ENCODE data around the gene IQSEC1. TPM values are rescaled to one million over a fixed set of nuclear protein-coding genes. Genes with fewer than 3 reads are reported as not detected.

IQSEC1 gene
- total and polyA plus RNA-seq, 2 donors (not counting 3 experiments of a cell fraction or from before 2014, with no cell fraction given), result 5.2 to 18.0 TPM

DNA sequence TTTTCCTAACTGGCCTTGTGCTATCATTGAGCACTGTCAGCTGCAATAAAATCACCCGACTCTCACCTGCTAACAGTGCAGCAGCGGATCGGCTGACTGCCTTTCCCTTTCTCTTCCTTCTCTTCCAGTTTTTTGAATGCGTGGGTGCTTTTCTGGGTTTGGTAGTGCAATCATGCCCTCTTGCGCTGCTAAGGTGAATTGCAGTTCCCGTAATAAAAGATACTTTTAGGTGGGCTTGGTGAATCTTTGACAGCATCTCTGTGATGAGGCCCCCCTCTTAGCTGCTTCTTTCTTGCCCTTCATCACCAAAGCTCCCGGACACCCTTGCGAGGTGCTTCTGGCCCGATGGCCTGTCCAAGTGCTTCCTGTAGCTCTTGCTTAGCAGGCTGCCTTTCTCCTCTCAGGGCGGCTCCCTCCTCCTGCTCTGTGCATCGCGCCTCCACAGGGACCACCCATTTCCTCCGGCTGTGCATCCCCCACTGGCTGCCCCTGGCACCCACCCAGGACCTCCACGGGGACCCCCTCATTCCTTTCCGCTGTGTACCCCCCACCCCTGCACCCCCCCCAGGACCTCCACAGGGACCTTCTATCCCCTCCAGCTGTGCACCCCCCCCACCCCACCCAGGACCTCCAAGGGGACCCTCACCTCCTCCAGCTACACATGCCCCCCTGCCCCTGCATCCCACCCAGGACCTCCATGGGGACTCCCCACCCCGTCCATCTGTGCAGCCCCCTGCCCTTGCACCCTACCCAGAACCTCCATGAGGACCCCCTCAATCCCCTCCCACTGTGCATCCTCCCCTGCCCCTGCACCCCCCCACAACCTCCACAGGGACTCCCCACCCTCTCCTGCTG is 181.0 kb downstream of the IQSEC1 start:
- Histone ChIP-seq H4K20me1 (replicated peaks; ENCODE audit: control insufficient read depth, extremely low read depth, insufficient read depth, low read length) (no peaks in the 10 kb centered on the region), H3K4me3 (replicated peaks in 1 of 3; ENCODE audit: insufficient read depth in 1 of 3, low read depth in 1 of 3, low read length in 3 of 3) (no peak overlapping the region), H3K36me3 (ENCODE audit: control insufficient read depth in 2 of 2, extremely low read depth in 1 of 2, insufficient read depth in 2 of 2, low read length in 2 of 2) (no peaks in the 10 kb centered on the region), H3K27ac (ENCODE audit: insufficient read depth, low read depth, low read length) (no peak overlapping the region), H2AFZ (ENCODE audit: low read depth, low read length) (peak overlapping the region; percentile 51), H3K4me2 (ENCODE audit: insufficient read depth, low read length) (no peak overlapping the region), H3K9me3 (replicated peaks; ENCODE audit: control insufficient read depth, insufficient read depth, low read length) (no peaks in the 10 kb centered on the region), H3K9ac (replicated peaks; ENCODE audit: extremely low read depth, insufficient read depth, low read length) (no peak overlapping the region), H3K4me1 (ENCODE audit: control insufficient read depth, extremely low read depth, insufficient read depth, low read length) (no peaks in the 10 kb centered on the region), H3K79me2 (ENCODE audit: control insufficient read depth, insufficient read depth, low read length) (no peaks in the 10 kb centered on the region), H3K9me1 (replicated peaks; ENCODE audit: control insufficient read depth, extremely low read depth, insufficient read depth, low read length) (no peaks in the 10 kb centered on the region), H3K27me3 (ENCODE audit: control insufficient read depth in 2 of 2, insufficient read depth in 2 of 2, low read length in 2 of 2) (peaks cover 7 to 9% of the 10 kb centered on the region in 2 experiments)
- BruUV-seq (replicated peaks), result no TSS peak
- DNase-seq (ENCODE audit: low read depth, low spot score) (peak; percentile 57), FAIRE-seq (peak; percentile 90)
- dilution Hi-C loops (cut with MboI; ENCODE audit: extremely low pct_ligation_motif_present, low sequenced_read_pairs), result no loop called here
- ChIA-PET POLR2A (interaction anchor here (0.6 kb wide), 1 partner anchor 171 kb away, joined by 5 read pairs; no protein-coding TSS in a partner anchor), CTCF (interaction anchor here (0.6 to 7.3 kb wide), 27 partner anchors 11 to 229 kb away, joined by 3 to 80 read pairs (median 4); partner anchors contain the start of gene RPL32)
- intact Hi-C loops (cut with micrococcal nuclease), result loop anchor here (1.0 to 2.0 kb wide), 7 partner anchors 15 to 186 kb away; partner anchors contain the start of gene RPL32
- TF ChIP-seq MAX (IDR thresholded peaks at IDR 0.05; ENCODE audit: insufficient read depth, insufficient read length) (no peak), CTCF (IDR thresholded peaks at IDR 0.05; ENCODE audit: extremely low read depth in 1 of 2, insufficient read depth in 1 of 2, low read depth in 1 of 2, low read length in 2 of 2) (peak; percentile 69 to 76)
